Activated CD4-positive, alpha-beta T cell treated with anti-CD3 and anti-CD28 coated beads for 48 hours (primary cell): ENCODE data around the gene ZNF614.
"Not testable (repeated sequence)": the region's sequence is repeated elsewhere in the genome, so short reads cannot be mapped to it uniquely, and the experiment has no call there.

Experiments used
- DNase-seq: peaks from one replicate; pipeline ENCODE4 v3.0.0-alpha.2; 2020

ZNF614 gene

DNA sequence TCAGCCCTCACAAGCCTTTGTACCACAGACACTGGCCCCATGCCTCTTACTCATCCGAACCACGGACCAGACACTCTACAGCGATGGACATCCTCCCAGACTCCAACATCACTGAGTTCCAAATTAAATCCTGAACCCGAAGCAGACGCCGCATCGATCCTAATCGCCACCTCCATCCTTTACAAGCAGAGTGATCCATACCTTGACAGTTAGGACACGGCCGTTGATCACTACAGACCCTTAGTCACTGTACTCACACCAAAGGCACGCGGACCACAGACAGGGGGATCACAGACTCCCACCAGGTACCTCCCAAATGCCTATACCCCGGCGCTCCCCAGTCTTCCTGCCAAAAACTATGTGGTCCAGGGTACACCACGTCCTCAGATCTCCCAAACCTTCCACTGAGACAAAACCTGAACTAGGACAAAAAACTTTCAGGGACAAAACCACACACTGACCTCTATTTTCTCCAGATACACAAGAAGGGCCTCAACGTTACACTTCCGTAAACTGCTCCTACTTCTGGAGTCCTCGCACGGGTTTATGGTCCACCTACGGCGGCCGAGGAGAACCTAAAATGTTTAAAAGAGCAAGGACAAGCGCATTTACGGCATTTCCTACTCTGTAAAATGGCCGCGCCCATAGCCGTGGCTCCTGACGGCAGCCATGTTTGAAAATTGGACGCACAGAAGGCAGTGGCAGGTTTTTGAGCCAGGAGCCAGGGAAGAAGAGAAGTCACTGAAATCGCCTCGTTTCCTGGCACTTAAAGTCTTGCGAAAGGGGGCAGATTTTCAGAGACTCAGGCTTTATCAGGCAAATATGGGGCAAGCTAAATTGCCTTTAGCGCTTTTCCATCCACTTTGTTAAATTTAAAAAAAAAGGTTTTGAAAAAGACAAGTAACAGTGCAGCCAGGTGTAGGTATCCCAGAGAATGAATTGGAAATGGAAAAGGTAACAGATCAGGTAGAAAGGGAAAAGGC is 41.6 kb downstream of the ZNF614 start, which contains the start of gene ZNF350:
TSS of gene ZNF350 (minus strand) at position 532 of the 983 bp plus-strand sequence. CDS start 12,480 bp downstream, outside the sequence.
- peak; percentile 90 for DNase-seq

DNA sequence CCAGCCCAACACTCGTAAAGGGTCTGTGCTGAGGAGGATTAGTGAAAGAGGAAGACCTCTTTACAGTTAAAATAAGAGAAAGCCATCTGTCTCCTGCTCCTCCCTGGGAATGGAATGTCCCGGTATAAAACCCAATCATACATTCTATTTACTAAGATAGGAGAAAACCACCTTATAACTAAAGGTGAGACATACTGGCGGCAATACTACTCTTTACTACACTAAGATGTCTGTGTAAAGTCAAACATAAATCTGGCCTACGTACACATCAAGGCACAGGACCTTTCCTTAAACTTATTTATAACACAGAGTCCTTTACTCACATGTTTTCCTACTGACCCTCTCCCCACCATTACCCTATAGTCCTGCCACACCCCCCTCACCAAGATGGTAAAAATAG is 44.8 kb downstream of the ZNF614 start:
- DNase-seq = no peak

DNA sequence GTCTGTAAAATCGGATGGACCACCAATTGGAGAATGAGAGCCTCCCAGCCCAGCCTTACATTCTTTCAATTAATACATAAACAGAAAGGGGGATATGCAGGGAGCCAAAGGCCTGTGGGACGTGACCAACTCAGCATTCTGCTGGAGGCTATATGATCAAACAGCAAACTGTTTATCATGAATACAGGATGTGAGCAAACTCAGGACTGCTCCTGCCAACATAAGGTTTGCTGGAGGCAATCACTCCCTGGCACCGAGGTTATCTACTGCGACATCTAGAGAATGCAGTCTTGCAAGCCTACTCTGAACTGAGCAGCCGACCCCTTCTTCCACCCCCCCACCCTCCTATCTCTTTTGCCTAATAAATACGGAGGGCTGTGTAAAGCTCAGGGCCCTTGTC is 47.3 kb downstream of the ZNF614 start:
- not testable (repeated sequence) for DNase-seq

DNA sequence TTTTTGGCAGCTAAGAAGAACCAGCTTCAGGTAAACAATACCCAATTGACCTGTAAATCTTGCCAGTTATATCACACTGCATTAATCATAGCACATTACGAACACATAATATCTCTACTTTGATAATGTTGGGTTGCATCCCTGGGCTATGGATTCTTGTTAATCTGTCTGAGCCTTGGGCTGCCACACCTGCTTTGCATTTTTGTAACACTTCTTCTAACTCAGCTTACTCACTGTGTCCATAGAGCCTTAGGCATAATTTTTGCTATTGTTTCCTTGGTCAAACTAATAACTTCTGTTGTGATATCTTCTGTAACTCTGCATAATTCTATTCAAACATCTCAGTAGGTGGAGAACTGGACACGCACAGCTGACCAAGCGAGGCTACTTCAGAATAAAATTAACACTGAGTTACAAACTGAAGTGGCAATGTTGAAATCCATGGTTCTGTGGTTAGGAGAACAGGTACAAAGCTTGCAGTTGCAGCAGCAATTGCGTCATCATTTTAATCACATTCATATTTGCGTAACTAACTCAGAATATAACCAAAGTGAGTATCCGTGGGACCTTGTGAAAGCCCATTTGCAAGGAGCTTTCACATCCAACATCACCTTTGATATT is 48.0 kb downstream of the ZNF614 start:
- DNase-seq = no peak

DNA sequence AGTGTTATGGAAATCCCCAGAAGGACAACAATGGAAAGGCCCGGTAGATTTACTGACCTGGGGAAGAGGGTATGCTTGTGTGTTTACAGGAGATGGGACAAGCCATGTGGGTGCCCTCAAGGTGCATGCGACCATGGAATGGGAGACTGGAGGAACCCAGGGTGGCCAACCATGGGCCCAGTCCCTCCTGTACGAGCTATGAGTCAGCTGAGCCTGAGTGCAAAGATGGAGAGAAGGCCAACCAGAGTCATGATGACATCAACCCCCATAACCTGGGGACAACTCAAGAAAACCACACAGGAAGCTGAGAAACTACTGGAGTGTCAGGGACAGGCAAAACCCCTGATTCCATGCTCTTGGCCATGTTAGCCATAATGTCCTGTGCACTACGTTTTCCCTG is 49.3 kb downstream of the ZNF614 start:
- DNase-seq = no peak

DNA sequence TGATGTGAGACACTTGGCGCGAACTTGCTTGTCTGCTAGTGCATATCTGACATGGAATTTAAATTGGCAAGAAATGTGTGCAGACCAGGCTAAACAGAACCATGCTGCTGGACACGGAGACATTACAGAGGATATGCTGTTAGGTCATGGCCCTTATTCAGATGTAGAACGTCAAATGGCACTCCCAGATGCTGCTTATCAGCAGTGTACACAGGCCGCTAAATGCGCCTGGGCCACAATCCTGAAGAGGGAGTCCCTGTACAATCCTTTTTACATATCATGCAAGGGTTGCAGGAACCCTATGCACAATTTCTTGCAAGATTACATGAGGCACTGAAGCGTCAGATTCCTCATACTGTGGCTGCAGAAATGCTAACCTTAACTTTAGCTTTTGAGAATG is 50.8 kb downstream of the ZNF614 start:
- no peak for DNase-seq

DNA sequence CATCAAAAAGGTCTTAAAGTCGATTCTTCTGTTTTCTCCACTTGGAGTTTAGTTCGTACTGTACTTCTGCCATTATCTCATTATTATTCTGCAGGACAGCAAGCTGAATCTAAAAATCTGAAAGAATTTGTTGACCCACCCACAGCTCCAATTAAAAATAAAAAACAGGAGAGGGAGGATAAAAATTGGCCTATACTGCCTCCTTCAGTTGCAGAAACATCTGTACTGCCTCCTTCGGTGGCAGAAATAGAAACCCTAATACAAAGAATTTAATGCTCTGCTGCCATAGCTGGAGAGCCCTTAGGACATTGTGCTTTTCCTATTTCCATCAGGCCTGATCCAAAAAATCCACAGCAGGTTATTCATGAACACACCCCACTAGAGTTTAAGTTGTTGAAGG is 51.3 kb downstream of the ZNF614 start:
- DNase-seq = no peak

DNA sequence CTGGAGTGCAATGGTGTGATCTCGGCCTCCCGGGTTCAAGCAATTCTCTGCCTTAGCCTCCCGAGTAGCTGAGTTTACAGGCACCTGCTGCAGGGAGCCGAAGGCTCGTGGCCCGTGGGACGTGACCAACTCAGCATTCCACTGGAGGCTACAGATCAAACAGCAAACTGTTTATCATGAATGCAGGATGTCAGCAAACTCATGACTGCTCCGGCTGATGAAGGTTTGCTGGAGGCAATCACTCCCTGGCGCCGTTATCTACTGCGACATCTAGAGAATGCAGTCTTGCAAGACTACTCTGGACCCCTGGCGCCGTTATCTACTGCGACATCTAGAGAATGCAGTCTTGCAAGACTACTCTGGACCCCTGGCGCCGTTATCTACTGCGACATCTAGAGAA is 52.4 kb downstream of the ZNF614 start:
- not testable (repeated sequence) for DNase-seq

DNA sequence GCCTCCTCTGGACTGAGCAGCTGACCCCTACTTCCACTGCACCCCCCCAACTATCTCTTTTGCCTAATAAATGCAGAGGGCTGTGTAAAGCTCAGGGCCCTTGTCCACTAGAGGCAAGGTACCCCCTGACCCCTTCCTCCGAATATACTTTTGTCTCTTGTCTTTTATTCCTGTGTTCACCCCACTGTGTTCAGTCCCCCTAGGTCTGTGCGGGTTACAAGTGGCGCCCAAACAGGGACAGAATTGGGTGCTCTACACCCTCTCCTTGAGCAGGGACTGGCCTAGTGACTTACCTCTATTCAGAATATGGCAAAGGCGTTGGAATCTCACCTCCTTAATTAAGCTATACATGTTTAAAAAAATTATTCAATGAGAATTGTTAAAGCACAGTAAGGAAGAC is 56.6 kb downstream of the ZNF614 start:
- peak; percentile 31 for DNase-seq

DNA sequence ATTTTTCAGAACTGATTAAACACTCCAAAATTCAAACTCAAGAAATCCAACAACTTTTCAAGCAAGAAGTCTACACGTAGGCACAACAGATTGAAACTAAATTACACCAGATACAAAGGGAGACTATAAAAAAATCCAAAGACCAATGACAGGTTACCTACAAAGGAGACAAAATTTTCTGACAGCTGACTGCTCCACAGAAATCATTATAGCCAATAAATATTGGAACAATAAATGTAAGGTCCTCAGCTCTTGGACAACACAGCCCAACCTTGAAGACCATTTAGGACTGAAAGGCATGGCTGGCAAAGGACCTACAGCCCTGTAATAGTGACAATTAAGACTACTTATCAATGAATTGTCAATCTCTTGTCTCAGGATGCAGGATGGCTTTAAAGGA is 57.5 kb downstream of the ZNF614 start:
- no peak for DNase-seq

DNA sequence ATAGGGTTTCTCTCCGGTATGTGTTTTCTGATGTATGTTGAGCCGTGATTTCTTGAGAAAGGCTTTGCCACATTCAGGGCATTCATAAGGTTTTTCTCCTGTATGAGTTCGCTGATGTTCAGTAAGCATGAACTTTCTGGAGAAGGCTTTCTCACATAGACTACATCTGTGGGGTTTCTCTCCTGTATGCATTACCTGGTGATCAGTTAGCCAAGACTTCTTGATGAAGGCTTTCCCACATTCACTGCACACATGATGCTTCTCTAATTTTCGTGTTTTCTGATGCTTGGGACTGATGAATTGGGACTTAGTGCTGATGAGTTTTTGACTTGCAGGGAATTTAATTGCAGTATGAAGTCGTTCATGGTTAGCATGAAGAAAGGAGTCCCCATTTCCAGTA is 62.6 kb downstream of the ZNF614 start:
- no peak for DNase-seq
